ENCODE measurements around the gene PLAAT4. TPM values are rescaled to one million over a fixed set of nuclear protein-coding genes. Genes with fewer than 3 reads are reported as not detected.

PLAAT4 gene
- total and polyA plus RNA-seq, 2 donors from 2014 or later, result 111 to 579 TPM

GRCh38 chr11:63490551-63491239 is 45.9 kb upstream of the PLAAT4 start, which contains the start of gene PLAAT5:
PLAAT5 (minus strand) TSS chr11:63491167; CDS start chr11:63491034, 133 bp downstream.
- DNase-seq (peak; percentile 35 to 83 (median 53)), FAIRE-seq (no peak)
- Histone ChIP-seq H3K27ac (ENCODE audit: low read depth in 2 of 2, low read length in 2 of 2) (no peak within 1 kb of the TSS), H3K4me1 (ENCODE audit: control insufficient read depth in 2 of 3, insufficient read depth in 2 of 3, low read depth in 1 of 3, low read length in 3 of 3) (peaks cover 0 to 4% (median 0%) of the 10 kb centered on the region in 3 donors), H3K36me3 (ENCODE audit: control insufficient read depth in 2 of 3, insufficient read depth in 3 of 3, low read length in 3 of 3) (no peaks in the 10 kb centered on the region), H3K27me3 (ENCODE audit: control insufficient read depth, insufficient read depth, low read length) (no peaks in the 10 kb centered on the region), H3K9ac (ENCODE audit: low read length in 3 of 3) (peak within 1 kb of the TSS in 1 of 3 donors; percentile 0), H3K4me3 (ENCODE audit: low read length in 3 of 3) (peak within 1 kb of the TSS; percentile 61 to 71 (median 61)), H3K9me3 (ENCODE audit: control insufficient read depth in 2 of 3, insufficient read depth in 1 of 3, low read length in 3 of 3) (peaks cover 0 to 1% (median 0%) of the 10 kb centered on the region in 3 donors)
- TF ChIP-seq CTCF (IDR thresholded peaks at IDR 0.05; ENCODE audit: borderline replicate concordance, extremely low read depth, insufficient read depth), result no peak
- intact Hi-C loops (cut with DNase I), result no loop called here

- FAIRE-seq (no peak), DNase-seq (no peak)
- Histone ChIP-seq H3K9me3 (ENCODE audit: control insufficient read depth in 2 of 3, insufficient read depth in 1 of 3, low read length in 3 of 3) (no peaks in the 10 kb centered on the region), H3K4me3 (ENCODE audit: low read length in 3 of 3) (peak overlapping the region; percentile 61 to 71 (median 61)), H3K36me3 (ENCODE audit: control insufficient read depth in 2 of 3, insufficient read depth in 3 of 3, low read length in 3 of 3) (no peaks in the 10 kb centered on the region), H3K4me1 (ENCODE audit: control insufficient read depth in 2 of 3, insufficient read depth in 2 of 3, low read depth in 1 of 3, low read length in 3 of 3) (peaks cover 0 to 4% (median 0%) of the 10 kb centered on the region in 3 donors), H3K27me3 (ENCODE audit: control insufficient read depth, insufficient read depth, low read length) (no peaks in the 10 kb centered on the region), H3K27ac (ENCODE audit: low read depth in 2 of 2, low read length in 2 of 2) (no peak overlapping the region), H3K9ac (ENCODE audit: low read length in 3 of 3) (no peak overlapping the region)
- TF ChIP-seq CTCF (IDR thresholded peaks at IDR 0.05; ENCODE audit: borderline replicate concordance, extremely low read depth, insufficient read depth), result no peak
- intact Hi-C loops (cut with DNase I), result no loop called here
These were observed 45.4 kb upstream of the PLAAT4 start for GRCh38 chr11:63491240-63491587.

DNA sequence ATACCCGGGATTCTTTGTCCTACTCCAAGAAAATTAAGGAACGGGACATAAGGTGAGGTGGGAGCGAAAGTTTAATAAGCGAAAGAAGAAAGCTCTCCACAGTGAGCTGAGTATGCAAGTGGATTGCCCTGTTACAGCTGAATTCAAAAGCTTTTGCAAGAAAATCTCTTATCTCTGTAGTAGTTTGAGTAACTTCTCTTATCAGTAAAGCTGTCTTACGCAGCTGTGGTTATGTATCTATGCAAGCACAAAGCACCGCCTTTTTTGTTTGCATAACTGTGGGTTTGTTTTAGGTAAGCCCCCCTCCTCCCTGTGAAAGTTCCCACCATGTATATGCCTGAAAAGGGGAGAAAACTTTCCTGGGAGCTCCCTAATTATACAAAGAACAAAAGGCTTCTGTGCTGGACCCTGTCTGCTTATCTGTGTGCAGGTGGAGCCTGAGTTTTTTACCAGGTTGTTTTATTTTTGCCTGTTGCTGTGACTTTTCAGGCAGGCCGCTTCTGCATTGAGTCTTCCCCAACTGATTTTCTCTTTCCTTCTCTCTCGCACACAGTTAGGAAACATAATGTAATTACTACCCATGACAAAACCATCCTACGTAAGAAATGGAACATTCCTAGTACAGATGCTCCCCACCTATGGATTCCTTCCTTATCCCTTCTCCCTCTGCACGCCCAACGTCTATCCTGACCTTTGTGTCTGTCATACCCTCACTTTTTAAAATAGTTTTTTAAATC is 44.8 kb upstream of the PLAAT4 start:
- intact Hi-C loops (cut with DNase I), result no loop called here
- H3K27me3 ChIP-seq (ENCODE audit: control insufficient read depth, insufficient read depth, low read length), result no peaks in the 10 kb centered on the region
- no peaks in the 10 kb centered on the region for H3K9me3 ChIP-seq (ENCODE audit: control insufficient read depth in 2 of 3, insufficient read depth in 1 of 3, low read length in 3 of 3)
- DNase-seq, result peak in 1 of 5 donors; percentile 21
- no peak for TF ChIP-seq CTCF (IDR thresholded peaks at IDR 0.05; ENCODE audit: borderline replicate concordance, extremely low read depth, insufficient read depth)
- peaks cover 0 to 4% (median 0%) of the 10 kb centered on the region in 3 donors for H3K4me1 ChIP-seq (ENCODE audit: control insufficient read depth in 2 of 3, insufficient read depth in 2 of 3, low read depth in 1 of 3, low read length in 3 of 3)
- H3K36me3 ChIP-seq (ENCODE audit: control insufficient read depth in 2 of 3, insufficient read depth in 3 of 3, low read length in 3 of 3), result no peaks in the 10 kb centered on the region
- H3K27ac ChIP-seq (ENCODE audit: low read depth in 2 of 2, low read length in 2 of 2), result no peak overlapping the region
- FAIRE-seq, result no peak
- peak overlapping the region in 1 of 3 donors; percentile 0 for H3K9ac ChIP-seq (ENCODE audit: low read length in 3 of 3)
- peak overlapping the region in 1 of 3 donors; percentile 61 for H3K4me3 ChIP-seq (ENCODE audit: low read length in 3 of 3)

Measured in kidney (tissue), 14 donors.